GM10248 (cell line): ENCODE results near the gene OR56B4.

Experiments used
- CTCF ChIA-PET: fragments of 300-600 bp; sonication (Branson Sonifier 250); formaldehyde crosslinking; extraction: SDS; loops from one replicate; lab custom pipeline; 2021; ENCODE audit warnings: antibody characterized with exemption; lab: Yijun Ruan, JAX
- POLR2A ChIA-PET: fragments of 350-650 bp; sonication (Branson Sonifier 250); formaldehyde crosslinking; extraction: SDS; loops from one replicate; lab custom pipeline; 2020; ENCODE audit warnings: antibody characterized with exemption; lab: Yijun Ruan, JAX
- DNase-seq: peaks from one replicate; pipeline ENCODE4 v3.0.0; 2012; ENCODE audit errors: extremely low spot score
- CTCF ChIP-seq: IDR thresholded peaks from 2 replicates; pipeline ENCODE4 v1.5.1; 2012; ENCODE audit warnings: mild to moderate bottlenecking, low read depth; ENCODE audit errors: extremely low read depth, missing control alignments, control extremely low read depth

Gene OR56B4

DNA sequence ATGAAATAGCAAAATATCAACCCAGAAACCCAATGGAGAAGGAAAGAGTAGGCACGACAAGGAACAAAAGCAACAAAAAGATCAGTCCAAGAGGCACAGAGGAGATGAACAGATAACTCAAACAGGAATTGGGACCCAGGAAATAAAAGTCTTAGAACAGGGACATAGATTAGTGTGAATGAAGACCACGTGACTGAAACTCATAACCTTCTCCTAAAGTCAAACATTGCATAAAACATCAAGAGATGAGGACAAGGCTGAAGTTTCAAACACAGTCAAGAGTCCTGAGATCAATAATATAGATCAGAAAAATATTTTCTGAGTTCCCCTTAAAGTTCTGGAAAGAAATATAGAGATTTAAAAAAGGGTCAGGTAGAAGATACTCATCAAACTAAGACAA, 24.4 kb upstream of the OR56B4 start:
- ChIA-PET CTCF (interaction anchor here (1.5 kb wide), 1 partner anchor 51 kb away, joined by 3 read pairs; no protein-coding TSS in a partner anchor), POLR2A (no interaction called here)
- no peak for DNase-seq
- no peak for TF ChIP-seq CTCF

- ChIA-PET CTCF (interaction anchor here (1.3 to 1.5 kb wide), 2 partner anchors 50 to 73 kb away, joined by 3 to 4 read pairs; no protein-coding TSS in a partner anchor), POLR2A (no interaction called here)
- no peak for DNase-seq
- TF ChIP-seq CTCF = no peak
Measured at GRCh38 chr11:6084587-6084986, 22.9 kb upstream of the OR56B4 start.

GRCh38 chr11:6094186-6094585, 13.3 kb upstream of the OR56B4 start:
- no peak for DNase-seq
- TF ChIP-seq CTCF = no peak
- ChIA-PET POLR2A (no interaction called here), CTCF (no interaction called here)

DNA sequence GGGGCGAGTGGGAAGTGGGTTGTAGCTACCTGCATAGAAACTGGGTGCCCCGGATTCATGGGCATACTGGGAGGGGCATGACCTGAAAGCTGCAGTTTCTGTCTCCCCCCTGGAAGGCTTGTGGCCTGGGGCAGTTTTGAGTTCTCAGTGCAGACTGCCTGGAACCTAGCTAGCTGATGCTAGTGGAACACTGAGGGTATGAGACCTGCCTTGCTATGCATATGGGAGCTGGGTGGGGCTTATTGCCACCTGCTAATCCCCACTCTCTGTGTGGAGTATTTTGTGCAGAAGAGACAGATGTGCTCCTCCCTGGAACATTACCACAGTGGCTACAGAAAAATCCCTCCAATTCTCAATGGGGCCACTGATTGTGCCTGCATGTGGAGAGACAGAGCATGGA, 11.7 kb upstream of the OR56B4 start:
- POLR2A ChIA-PET = no interaction called here
- CTCF ChIA-PET = no interaction called here
- no peak for DNase-seq
- TF ChIP-seq CTCF = no peak

DNA sequence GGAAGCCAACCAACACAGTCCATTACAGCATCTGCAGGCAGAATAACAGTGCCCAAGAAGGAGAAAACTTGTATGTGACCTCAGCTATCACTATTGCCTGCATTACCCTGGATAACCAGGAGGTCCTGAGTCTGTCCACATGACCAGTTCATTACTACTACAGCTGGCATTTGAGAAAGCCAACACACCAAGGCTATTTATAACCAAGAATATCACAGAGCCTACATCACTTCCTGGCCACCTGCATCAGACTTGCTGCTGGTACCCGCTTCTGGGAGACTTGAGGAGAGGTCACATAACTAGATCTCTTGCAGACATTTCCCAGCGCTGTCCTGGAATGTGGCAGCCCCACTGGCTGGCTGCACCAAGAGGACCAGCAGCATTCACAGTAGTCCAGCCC, 11.1 kb upstream of the OR56B4 start:
- CTCF ChIA-PET = no interaction called here
- DNase-seq = no peak
- POLR2A ChIA-PET = no interaction called here
- no peak for TF ChIP-seq CTCF

GRCh38 chr11:6099577-6099976, 7.9 kb upstream of the OR56B4 start:
- CTCF ChIA-PET = interaction anchor here (1.2 kb wide), 1 partner anchor 11 kb away, joined by 6 read pairs; no protein-coding TSS in a partner anchor
- POLR2A ChIA-PET = no interaction called here
- no peak for TF ChIP-seq CTCF
- no peak for DNase-seq
